Neural cell (in vitro differentiated cells): ENCODE results near the gene SEMA6A. TPM values are rescaled to one million over a fixed set of nuclear protein-coding genes. Genes with fewer than 3 reads are reported as not detected.

Experiments
- H2AFZ ChIP-seq: fragments of 200-600, 300-800 bp; sonication (generic), shearing (Covaris generic); 2 replicates; pipeline ENCODE4 v1.6.0; 2014; ENCODE audit warnings: low read depth, mild to moderate bottlenecking, antibody characterized with exemption, low read length, moderate library complexity
- H3F3A ChIP-seq: fragments of 200-600 bp; shearing (Covaris generic); 2 replicates; pipeline ENCODE4 v1.6.1; 2016; ENCODE audit warnings: mild to moderate bottlenecking, moderate library complexity, mixed read lengths, antibody characterized with exemption, low read length; ENCODE audit not compliant: insufficient read depth, poor library complexity, severe bottlenecking
- H3K27ac ChIP-seq: fragments of 200-600, 300-800 bp; sonication (generic), shearing (Covaris generic); 2 replicates; pipeline ENCODE4 v1.5.1; 2014; ENCODE audit warnings: mild to moderate bottlenecking, low read length, moderate library complexity
- H3K27me3 ChIP-seq: fragments of 300-800, 200-600 bp; sonication (generic), shearing (Covaris generic); 2 replicates; pipeline ENCODE4 v1.6.0; 2014; ENCODE audit warnings: mild to moderate bottlenecking, low read depth, low read length, moderate library complexity; ENCODE audit not compliant: insufficient read depth
- H3K36me3 ChIP-seq: fragments of 300-800, 200-600 bp; sonication (generic), shearing (Covaris generic); 2 replicates; pipeline ENCODE4 v1.5.1; 2014; ENCODE audit warnings: mild to moderate bottlenecking, antibody characterized with exemption, low read length, moderate library complexity; ENCODE audit not compliant: insufficient read depth
- H3K4me2 ChIP-seq: fragments of 300-800, 200-600 bp; sonication (generic), shearing (Covaris generic); 2 replicates; pipeline ENCODE4 v1.6.0; 2014; ENCODE audit warnings: mild to moderate bottlenecking, low read length
- H3K4me3 ChIP-seq: fragments of 300-800, 200-600 bp; sonication (generic), shearing (Covaris generic); 2 replicates; pipeline ENCODE4 v1.5.1; 2014; ENCODE audit warnings: mild to moderate bottlenecking, low read length, moderate library complexity
- H3K79me2 ChIP-seq: fragments of 200-600 bp; shearing (Covaris generic); replicated peaks from 2 replicates; pipeline ENCODE4 v1.6.0; 2014; ENCODE audit warnings: mild to moderate bottlenecking, low read length, moderate library complexity; ENCODE audit not compliant: insufficient read depth
- H3K9ac ChIP-seq: fragments of 300-800, 200-600 bp; sonication (generic), shearing (Covaris generic); 2 replicates; pipeline ENCODE4 v1.6.1; 2016; ENCODE audit warnings: mild to moderate bottlenecking, low read length, mixed read lengths
- H3K9me2 ChIP-seq: fragments of 200-600 bp; shearing (Covaris generic); 2 replicates; pipeline ENCODE4 v1.6.1; 2016; ENCODE audit warnings: mild to moderate bottlenecking, low read length, mixed read lengths; ENCODE audit not compliant: insufficient read depth
- H3K9me3 ChIP-seq: fragments of 200-600, 300-800 bp; sonication (generic), shearing (Covaris generic); 2 replicates; pipeline ENCODE4 v1.6.1; 2016; ENCODE audit warnings: mild to moderate bottlenecking, mixed run types, low read length, moderate library complexity, mixed read lengths
- H4K20me1 ChIP-seq: fragments of 200-600 bp; shearing (Covaris generic); 2 replicates; pipeline ENCODE4 v1.6.1; 2016; ENCODE audit warnings: mild to moderate bottlenecking, mixed run types; ENCODE audit not compliant: insufficient read depth
- EP300 ChIP-seq: fragments of 450-650 bp; conservative IDR thresholded peaks from 2 replicates; pipeline ENCODE4 v1.6.1; 2014; ENCODE audit warnings: antibody characterized with exemption, mild to moderate bottlenecking, moderate library complexity; ENCODE audit not compliant: poor library complexity, severe bottlenecking
- EZH2 ChIP-seq: fragments of 200-600, 300-800 bp; shearing (Covaris generic), sonication (generic); IDR thresholded peaks from 2 replicates; pipeline ENCODE4 v1.6.1; 2014; ENCODE audit warnings: antibody characterized with exemption, low read length, borderline replicate concordance, mild to moderate bottlenecking; ENCODE audit not compliant: insufficient read depth, poor library complexity, severe bottlenecking
- MXI1 ChIP-seq: fragments of 450-650 bp; conservative IDR thresholded peaks from 2 replicates; pipeline ENCODE4 v1.6.1; 2014; ENCODE audit warnings: antibody characterized with exemption, mild to moderate bottlenecking; ENCODE audit not compliant: poor library complexity, severe bottlenecking
- POLR2AphosphoS5 ChIP-seq: IDR thresholded peaks from 2 replicates; pipeline ENCODE4 v1.6.1; 2012
- RAD21 ChIP-seq: fragments of 450-650 bp; conservative IDR thresholded peaks from 2 replicates; pipeline ENCODE4 v1.6.1; 2014; ENCODE audit warnings: antibody characterized with exemption, mild to moderate bottlenecking, moderate library complexity
- SMC3 ChIP-seq: fragments of 450-650 bp; conservative IDR thresholded peaks from 2 replicates; pipeline ENCODE4 v1.6.1; 2014; ENCODE audit warnings: antibody characterized with exemption, mild to moderate bottlenecking, moderate library complexity; ENCODE audit not compliant: poor library complexity
- TAF1 ChIP-seq: IDR thresholded peaks from 2 replicates; pipeline ENCODE4 v1.6.1; 2012; ENCODE audit warnings: low read depth
- polyA plus RNA-seq: library from polyadenylated mRNA; depleted of rRNA; stranded (reverse); fragments of >200 nt; gene quantifications from 2 replicates; pipeline ENCODE4 v1.2.3, GENCODE V29; 2014
- TF ChIP-seq, protein P1 (sequence below): IDR thresholded peaks from 2 replicates; pipeline ENCODE4 v1.6.1; 2012; ENCODE audit warnings: borderline replicate concordance
- TF ChIP-seq, protein P2 (sequence below): fragments of 450-650 bp; IDR thresholded peaks from 2 replicates; pipeline ENCODE4 v1.5.1; 2014; ENCODE audit warnings: antibody characterized with exemption, mild to moderate bottlenecking, moderate library complexity; ENCODE audit not compliant: poor library complexity, severe bottlenecking

SEMA6A gene
- polyA plus RNA-seq, 1 donor from 2014 or later, result 6.5 TPM

DNA sequence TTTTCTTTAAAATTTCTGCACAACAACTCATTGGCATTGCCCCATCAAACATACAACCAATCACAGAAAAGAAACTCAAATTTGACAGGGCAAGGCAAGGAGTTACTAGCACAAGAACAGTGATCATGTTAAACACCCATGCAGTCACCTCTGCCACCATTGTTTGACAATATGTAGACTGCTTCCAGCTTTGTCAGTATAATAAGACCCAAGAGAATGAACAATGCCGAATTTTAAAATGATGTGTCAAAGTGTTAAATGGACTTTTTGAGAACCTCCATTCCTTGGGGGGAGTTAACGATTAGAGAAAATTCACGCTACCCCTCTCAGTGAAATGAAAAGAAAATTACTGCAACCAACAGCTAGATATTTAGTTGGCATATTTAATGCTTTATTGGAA lies 109.2 kb downstream of the SEMA6A start:
- Histone ChIP-seq H3K4me2 (no peak overlapping the region), H3F3A (no peaks in the 10 kb centered on the region), H3K4me3 (no peak overlapping the region), H3K36me3 (no peaks in the 10 kb centered on the region), H3K9me3 (no peaks in the 10 kb centered on the region), H3K27ac (no peak overlapping the region), H3K9ac (no peak overlapping the region), H3K79me2 (no peaks in the 10 kb centered on the region), H3K9me2 (no peaks in the 10 kb centered on the region), H2AFZ (no peak overlapping the region), H3K27me3 (no peaks in the 10 kb centered on the region), H4K20me1 (no peaks in the 10 kb centered on the region)
- TF ChIP-seq EP300, result peak; percentile 78
- TF ChIP-seq EZH2, result no peak
- peak; percentile 83 for TF ChIP-seq POLR2AphosphoS5

DNA sequence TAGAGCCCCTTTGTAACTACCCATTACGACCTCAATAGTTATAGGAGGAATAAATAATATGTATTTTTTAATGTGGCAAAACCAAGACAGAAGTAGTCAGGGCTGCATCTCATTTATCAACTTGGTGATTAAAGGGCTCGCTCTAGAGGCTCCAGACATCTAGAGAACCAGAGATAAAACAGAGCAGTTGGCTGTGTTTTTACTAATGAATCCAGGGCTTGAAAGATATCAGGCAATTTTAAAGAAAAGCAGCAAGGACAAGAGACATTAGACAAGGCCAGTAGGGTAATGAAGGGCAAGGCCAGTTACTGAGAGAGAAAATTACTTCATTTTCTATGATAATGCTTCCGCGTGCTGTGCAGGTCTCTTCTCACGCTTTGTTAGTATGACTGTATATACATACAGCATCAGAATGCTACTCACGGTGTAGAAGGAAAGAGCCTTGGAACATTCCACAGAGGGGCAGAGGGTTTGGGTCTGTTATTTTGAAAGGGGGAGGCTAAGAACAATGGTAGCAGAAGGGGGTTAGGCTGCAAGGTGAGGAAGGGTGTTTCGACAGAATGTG lies 110.4 kb downstream of the SEMA6A start:
- H3K9ac ChIP-seq, result no peak overlapping the region
- no peaks in the 10 kb centered on the region for H3K79me2 ChIP-seq
- TF ChIP-seq, protein P1, sequence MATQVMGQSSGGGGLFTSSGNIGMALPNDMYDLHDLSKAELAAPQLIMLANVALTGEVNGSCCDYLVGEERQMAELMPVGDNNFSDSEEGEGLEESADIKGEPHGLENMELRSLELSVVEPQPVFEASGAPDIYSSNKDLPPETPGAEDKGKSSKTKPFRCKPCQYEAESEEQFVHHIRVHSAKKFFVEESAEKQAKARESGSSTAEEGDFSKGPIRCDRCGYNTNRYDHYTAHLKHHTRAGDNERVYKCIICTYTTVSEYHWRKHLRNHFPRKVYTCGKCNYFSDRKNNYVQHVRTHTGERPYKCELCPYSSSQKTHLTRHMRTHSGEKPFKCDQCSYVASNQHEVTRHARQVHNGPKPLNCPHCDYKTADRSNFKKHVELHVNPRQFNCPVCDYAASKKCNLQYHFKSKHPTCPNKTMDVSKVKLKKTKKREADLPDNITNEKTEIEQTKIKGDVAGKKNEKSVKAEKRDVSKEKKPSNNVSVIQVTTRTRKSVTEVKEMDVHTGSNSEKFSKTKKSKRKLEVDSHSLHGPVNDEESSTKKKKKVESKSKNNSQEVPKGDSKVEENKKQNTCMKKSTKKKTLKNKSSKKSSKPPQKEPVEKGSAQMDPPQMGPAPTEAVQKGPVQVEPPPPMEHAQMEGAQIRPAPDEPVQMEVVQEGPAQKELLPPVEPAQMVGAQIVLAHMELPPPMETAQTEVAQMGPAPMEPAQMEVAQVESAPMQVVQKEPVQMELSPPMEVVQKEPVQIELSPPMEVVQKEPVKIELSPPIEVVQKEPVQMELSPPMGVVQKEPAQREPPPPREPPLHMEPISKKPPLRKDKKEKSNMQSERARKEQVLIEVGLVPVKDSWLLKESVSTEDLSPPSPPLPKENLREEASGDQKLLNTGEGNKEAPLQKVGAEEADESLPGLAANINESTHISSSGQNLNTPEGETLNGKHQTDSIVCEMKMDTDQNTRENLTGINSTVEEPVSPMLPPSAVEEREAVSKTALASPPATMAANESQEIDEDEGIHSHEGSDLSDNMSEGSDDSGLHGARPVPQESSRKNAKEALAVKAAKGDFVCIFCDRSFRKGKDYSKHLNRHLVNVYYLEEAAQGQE, result no peak
- TF ChIP-seq TAF1 (no peak), SMC3 (no peak), RAD21 (no peak), EZH2 (no peak), EP300 (no peak), POLR2AphosphoS5 (no peak), MXI1 (no peak)
- TF ChIP-seq, protein P2, sequence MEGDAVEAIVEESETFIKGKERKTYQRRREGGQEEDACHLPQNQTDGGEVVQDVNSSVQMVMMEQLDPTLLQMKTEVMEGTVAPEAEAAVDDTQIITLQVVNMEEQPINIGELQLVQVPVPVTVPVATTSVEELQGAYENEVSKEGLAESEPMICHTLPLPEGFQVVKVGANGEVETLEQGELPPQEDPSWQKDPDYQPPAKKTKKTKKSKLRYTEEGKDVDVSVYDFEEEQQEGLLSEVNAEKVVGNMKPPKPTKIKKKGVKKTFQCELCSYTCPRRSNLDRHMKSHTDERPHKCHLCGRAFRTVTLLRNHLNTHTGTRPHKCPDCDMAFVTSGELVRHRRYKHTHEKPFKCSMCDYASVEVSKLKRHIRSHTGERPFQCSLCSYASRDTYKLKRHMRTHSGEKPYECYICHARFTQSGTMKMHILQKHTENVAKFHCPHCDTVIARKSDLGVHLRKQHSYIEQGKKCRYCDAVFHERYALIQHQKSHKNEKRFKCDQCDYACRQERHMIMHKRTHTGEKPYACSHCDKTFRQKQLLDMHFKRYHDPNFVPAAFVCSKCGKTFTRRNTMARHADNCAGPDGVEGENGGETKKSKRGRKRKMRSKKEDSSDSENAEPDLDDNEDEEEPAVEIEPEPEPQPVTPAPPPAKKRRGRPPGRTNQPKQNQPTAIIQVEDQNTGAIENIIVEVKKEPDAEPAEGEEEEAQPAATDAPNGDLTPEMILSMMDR, result no peak
- no peaks in the 10 kb centered on the region for H3K9me3 ChIP-seq
- H3K4me2 ChIP-seq, result no peak overlapping the region
- no peaks in the 10 kb centered on the region for H3K9me2 ChIP-seq
- no peaks in the 10 kb centered on the region for H3K36me3 ChIP-seq
- no peaks in the 10 kb centered on the region for H4K20me1 ChIP-seq
- H2AFZ ChIP-seq, result no peak overlapping the region
- no peaks in the 10 kb centered on the region for H3F3A ChIP-seq
- H3K27me3 ChIP-seq, result no peaks in the 10 kb centered on the region
- no peak overlapping the region for H3K4me3 ChIP-seq
- H3K27ac ChIP-seq, result no peak overlapping the region
